Right lobe of liver (tissue), 4 donors: ENCODE results near the gene ANKLE2.

ENCODE experiments used
- CTCF ChIP-seq, 4 donors: fragments of 200-600 bp in 3 of 4; fragments of 450-650 bp in 1 of 4; IDR thresholded peaks; one replicate each; pipeline versions ENCODE4 v1.5.1 to v1.8.0; 2016 to 2022; ENCODE audit warnings: antibody characterized with exemption in 4 of 4, mild to moderate bottlenecking in 2 of 4
- POLR2A ChIP-seq: fragments of 450-650 bp; IDR thresholded peaks from one replicate; pipeline ENCODE4 v1.6.1; 2017; ENCODE audit warnings: antibody characterized with exemption, mild to moderate bottlenecking
- donor health status: DM: no; HTN: no; CAD: no.
- donor health status: DM: no; HTN: no; CAD: no.
- donor health status: DM: no; HTN: yes; CAD: no.

- TF ChIP-seq CTCF (IDR thresholded peaks at IDR 0.05) (no peak), POLR2A (no peak)
Observed at GRCh38 chr12:132748319-132748718, 13.3 kb downstream of the ANKLE2 start.
